Glutamatergic neuron (in vitro differentiated cells): ENCODE measurements around the gene WASF1. TPM values are rescaled to one million over a fixed set of nuclear protein-coding genes. Genes with fewer than 3 reads are reported as not detected.

Experiments
- DNase-seq: peaks from one replicate; pipeline ENCODE4 v3.0.0; 2022
- H3K27ac Mint-ChIP-seq: one replicate; pipeline ENCODE4 v1.8.0; 2020; ENCODE audit warnings: mild to moderate bottlenecking, mixed read lengths, inconsistent platforms; ENCODE audit not compliant: unreplicated experiment
- H3K27me3 Mint-ChIP-seq: one replicate; pipeline ENCODE4 v1.8.0; 2020; ENCODE audit warnings: mild to moderate bottlenecking, moderate library complexity, mixed read lengths, inconsistent platforms; ENCODE audit not compliant: unreplicated experiment
- H3K36me3 Mint-ChIP-seq: one replicate; pipeline ENCODE4 v1.8.0; 2020; ENCODE audit warnings: mild to moderate bottlenecking, mixed read lengths, inconsistent platforms; ENCODE audit not compliant: unreplicated experiment
- H3K4me1 Mint-ChIP-seq: one replicate; pipeline ENCODE4 v1.8.0; 2020; ENCODE audit warnings: mild to moderate bottlenecking, low read depth, mixed read lengths, inconsistent platforms; ENCODE audit not compliant: unreplicated experiment
- H3K4me3 Mint-ChIP-seq: one replicate; pipeline ENCODE4 v1.8.0; 2020; ENCODE audit warnings: mild to moderate bottlenecking, mixed read lengths, inconsistent platforms; ENCODE audit not compliant: unreplicated experiment
- H3K9me3 Mint-ChIP-seq: one replicate; pipeline ENCODE4 v1.8.0; 2020; ENCODE audit warnings: mild to moderate bottlenecking, moderate library complexity, mixed read lengths, inconsistent platforms; ENCODE audit not compliant: unreplicated experiment
- CTCF ChIP-seq: fragments of 200-600 bp; sonication (generic); IDR thresholded peaks from one replicate; pipeline ENCODE4 v1.5.0; 2021; ENCODE audit not compliant: partially characterized antibody, unreplicated experiment
- total RNA-seq: library from RNA; stranded (reverse); fragmentation: NEBNext Ultra II Directional; extraction: Animal tissue kit (Norgen Biotek cat#: 25700); gene quantifications from one replicate; pipeline ENCODE4 v1.2.1, GENCODE V29; 2021; ENCODE audit not compliant: unreplicated experiment

The WASF1 gene
- total RNA-seq, 1 donor from 2014 or later: 92.7 TPM

GRCh38 chr6:110178626-110179405 is 654 bp downstream of the WASF1 start:
- Mint-ChIP-seq H3K36me3 (no peaks in the 10 kb centered on the region), H3K4me1 (peaks cover 15% of the 10 kb centered on the region), H3K27me3 (peaks cover 3% of the 10 kb centered on the region), H3K27ac (peak overlapping the region; percentile 87), H3K9me3 (peaks cover 8% of the 10 kb centered on the region), H3K4me3 (peak overlapping the region; percentile 95)
- DNase-seq: peak; percentile 65
- peak; percentile 23 for TF ChIP-seq CTCF

GRCh38 chr6:110173506-110174132 is 5.9 kb downstream of the WASF1 start:
- Mint-ChIP-seq H3K9me3 (peaks cover 5% of the 10 kb centered on the region), H3K4me1 (peaks cover 17% of the 10 kb centered on the region), H3K27me3 (peaks cover 3% of the 10 kb centered on the region), H3K27ac (no peak overlapping the region), H3K36me3 (no peaks in the 10 kb centered on the region), H3K4me3 (no peak overlapping the region)
- DNase-seq: no peak
- no peak for TF ChIP-seq CTCF

- Mint-ChIP-seq H3K4me3 (no peak overlapping the region), H3K9me3 (no peaks in the 10 kb centered on the region), H3K36me3 (no peaks in the 10 kb centered on the region), H3K27ac (no peak overlapping the region), H3K4me1 (peaks cover 15% of the 10 kb centered on the region), H3K27me3 (no peaks in the 10 kb centered on the region)
- no peak for TF ChIP-seq CTCF
- no peak for DNase-seq
Measured at GRCh38 chr6:110170081-110170480, 9.4 kb downstream of the WASF1 start.

DNA sequence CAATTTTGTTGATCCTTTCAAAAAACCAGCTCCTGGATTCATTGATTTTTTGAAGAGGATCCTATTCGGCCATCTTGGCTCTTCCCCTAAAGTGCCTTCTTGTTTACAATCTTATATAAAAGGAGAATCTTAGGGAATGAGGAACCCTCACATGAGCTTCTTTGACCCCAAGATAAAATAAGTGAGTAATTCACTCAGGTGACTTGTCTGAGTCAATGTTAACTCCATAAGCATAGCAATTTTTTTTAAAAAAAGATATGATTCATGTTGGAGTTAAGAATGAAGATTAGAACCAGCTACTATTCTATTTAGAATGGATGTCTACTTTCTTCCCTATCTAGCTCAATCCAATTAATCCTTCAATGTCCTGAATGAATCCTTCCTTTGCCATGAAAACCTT is 21.0 kb downstream of the WASF1 start:
- Mint-ChIP-seq H3K27ac (no peak overlapping the region), H3K4me3 (no peak overlapping the region), H3K36me3 (peaks cover 5% of the 10 kb centered on the region), H3K9me3 (peaks cover 2% of the 10 kb centered on the region), H3K4me1 (no peaks in the 10 kb centered on the region), H3K27me3 (no peaks in the 10 kb centered on the region)
- TF ChIP-seq CTCF: no peak
- DNase-seq: no peak

- Mint-ChIP-seq H3K27ac (no peak overlapping the region), H3K4me3 (no peak overlapping the region), H3K9me3 (peaks cover 2% of the 10 kb centered on the region), H3K27me3 (no peaks in the 10 kb centered on the region), H3K4me1 (no peaks in the 10 kb centered on the region), H3K36me3 (no peaks in the 10 kb centered on the region)
- DNase-seq: no peak
- no peak for TF ChIP-seq CTCF
Measured at GRCh38 chr6:110147870-110148269, 31.6 kb downstream of the WASF1 start.
